Stimulated activated CD4-positive, alpha-beta T cell treated with anti-CD3 and anti-CD28 coated beads, TNF-alpha, amount 100 ng/mL, for 4 hours (primary cell): ENCODE data around the gene GRAMD4.
"Not testable (repeated sequence)": the region's sequence is repeated elsewhere in the genome, so short reads cannot be mapped to it uniquely, and the experiment has no call there.

Source experiments
- DNase-seq, 3 experiments: peaks; one replicate each; pipeline ENCODE4 v3.0.0-alpha.2; 2020; ENCODE audit warnings: low read depth in 3 of 3

Gene GRAMD4

GRCh38 chr22:46637711-46638600 is 17.8 kb downstream of the GRAMD4 start:
- no peak for DNase-seq

- no peak for DNase-seq
Measured at GRCh38 chr22:46638601-46639431, 18.6 kb downstream of the GRAMD4 start.

GRCh38 chr22:46639843-46640242 is 19.7 kb downstream of the GRAMD4 start:
- no peak for DNase-seq

- no peak for DNase-seq
Measured at GRCh38 chr22:46640293-46641055, 20.3 kb downstream of the GRAMD4 start.

GRCh38 chr22:46641811-46642266 is 21.7 kb downstream of the GRAMD4 start:
- DNase-seq: no peak

- not testable (repeated sequence) for DNase-seq
Measured at GRCh38 chr22:46642840-46643480, 22.8 kb downstream of the GRAMD4 start.

GRCh38 chr22:46646531-46647215 is 26.5 kb downstream of the GRAMD4 start:
- no peak for DNase-seq

GRCh38 chr22:46648225-46648820 is 28.1 kb downstream of the GRAMD4 start:
- DNase-seq: not testable (repeated sequence)

- no peak for DNase-seq
Measured at GRCh38 chr22:46649141-46650077, 29.2 kb downstream of the GRAMD4 start.

- DNase-seq: no peak
Measured at GRCh38 chr22:46650078-46650810, 30.1 kb downstream of the GRAMD4 start.

- no peak for DNase-seq
Measured at GRCh38 chr22:46651316-46651715, 31.1 kb downstream of the GRAMD4 start.

- no peak for DNase-seq
Measured at GRCh38 chr22:46652081-46652846, 32.1 kb downstream of the GRAMD4 start.

- no peak for DNase-seq
Measured at GRCh38 chr22:46652847-46653331, 32.7 kb downstream of the GRAMD4 start.

GRCh38 chr22:46653596-46653995 is 33.4 kb downstream of the GRAMD4 start:
- DNase-seq: no peak

GRCh38 chr22:46654426-46654825 is 34.2 kb downstream of the GRAMD4 start:
- no peak for DNase-seq

GRCh38 chr22:46654927-46655595 is 34.9 kb downstream of the GRAMD4 start:
- DNase-seq: no peak
